ENCODE data around the gene SLC9A8. TPM values are rescaled to one million over a fixed set of nuclear protein-coding genes. Genes with fewer than 3 reads are reported as not detected.

The SLC9A8 gene
- total RNA-seq, 1 donor from 2014 or later: 1.6 TPM

DNA sequence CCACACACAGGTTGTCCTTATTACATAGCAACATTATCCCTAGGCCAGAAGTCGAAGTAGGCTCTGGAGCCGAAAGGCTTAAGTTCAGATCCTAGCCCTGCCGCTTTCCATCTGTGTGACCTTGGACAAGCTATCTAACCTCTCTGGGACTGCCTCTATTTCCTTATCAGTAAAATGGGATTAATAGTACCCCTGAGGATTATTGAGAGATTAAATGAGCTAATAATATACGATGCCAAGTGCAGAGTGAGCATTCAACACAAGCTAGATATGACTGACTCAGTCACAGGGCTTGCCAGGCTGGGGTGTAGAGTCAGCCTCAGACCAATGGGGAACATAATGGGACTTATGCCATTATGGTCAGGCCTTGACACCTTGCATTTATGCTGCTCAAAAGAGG lies 111.6 kb downstream of the SLC9A8 start:
- peaks cover 1% of the 10 kb centered on the region for H3K27me3 ChIP-seq (ENCODE audit: control insufficient read depth, insufficient read depth, low read length)
- no peak for DNase-seq (ENCODE audit: low read depth)
- no peak overlapping the region for H3K4me3 ChIP-seq (ENCODE audit: low read depth, low read length)
- TF ChIP-seq, protein P1, sequence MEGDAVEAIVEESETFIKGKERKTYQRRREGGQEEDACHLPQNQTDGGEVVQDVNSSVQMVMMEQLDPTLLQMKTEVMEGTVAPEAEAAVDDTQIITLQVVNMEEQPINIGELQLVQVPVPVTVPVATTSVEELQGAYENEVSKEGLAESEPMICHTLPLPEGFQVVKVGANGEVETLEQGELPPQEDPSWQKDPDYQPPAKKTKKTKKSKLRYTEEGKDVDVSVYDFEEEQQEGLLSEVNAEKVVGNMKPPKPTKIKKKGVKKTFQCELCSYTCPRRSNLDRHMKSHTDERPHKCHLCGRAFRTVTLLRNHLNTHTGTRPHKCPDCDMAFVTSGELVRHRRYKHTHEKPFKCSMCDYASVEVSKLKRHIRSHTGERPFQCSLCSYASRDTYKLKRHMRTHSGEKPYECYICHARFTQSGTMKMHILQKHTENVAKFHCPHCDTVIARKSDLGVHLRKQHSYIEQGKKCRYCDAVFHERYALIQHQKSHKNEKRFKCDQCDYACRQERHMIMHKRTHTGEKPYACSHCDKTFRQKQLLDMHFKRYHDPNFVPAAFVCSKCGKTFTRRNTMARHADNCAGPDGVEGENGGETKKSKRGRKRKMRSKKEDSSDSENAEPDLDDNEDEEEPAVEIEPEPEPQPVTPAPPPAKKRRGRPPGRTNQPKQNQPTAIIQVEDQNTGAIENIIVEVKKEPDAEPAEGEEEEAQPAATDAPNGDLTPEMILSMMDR (IDR thresholded peaks at IDR 0.05; ENCODE audit: insufficient read depth, low read length, severe bottlenecking): no peak
- no peaks in the 10 kb centered on the region for H3K36me3 ChIP-seq (ENCODE audit: control insufficient read depth, insufficient read depth, low read length)
- FAIRE-seq: no peak

DNA sequence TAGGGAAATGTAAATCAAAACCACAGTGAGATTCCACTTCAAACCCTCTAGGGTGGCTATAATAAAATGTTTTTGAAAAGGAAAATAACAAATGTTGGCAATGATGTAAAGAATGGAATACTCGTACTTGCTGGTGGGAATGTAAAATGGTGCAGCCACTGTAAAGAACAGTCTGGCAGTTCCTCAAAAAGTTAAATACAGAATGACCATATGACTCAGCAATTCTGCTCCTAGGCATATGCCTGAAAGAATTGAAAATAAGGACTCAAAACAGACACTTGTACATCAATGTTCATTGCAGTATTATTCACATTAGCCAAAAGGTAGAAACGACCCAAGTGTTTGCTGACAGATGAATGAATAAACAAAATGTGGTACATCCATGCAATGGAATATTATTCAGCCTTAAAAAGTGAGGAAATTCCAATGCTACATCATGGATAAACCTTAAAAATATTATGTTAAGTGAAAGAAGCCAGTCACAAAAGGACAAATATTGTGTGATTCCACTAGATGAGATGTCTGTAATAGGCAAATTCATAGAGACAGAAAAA lies 113.3 kb downstream of the SLC9A8 start:
- no peak for DNase-seq (ENCODE audit: low read depth)
- TF ChIP-seq, protein P1 (IDR thresholded peaks at IDR 0.05; ENCODE audit: insufficient read depth, low read length, severe bottlenecking): no peak
- H3K36me3 ChIP-seq (ENCODE audit: control insufficient read depth, insufficient read depth, low read length): no peaks in the 10 kb centered on the region
- H3K4me3 ChIP-seq (ENCODE audit: low read depth, low read length): no peak overlapping the region
- FAIRE-seq: no peak
- peaks cover 1% of the 10 kb centered on the region for H3K27me3 ChIP-seq (ENCODE audit: control insufficient read depth, insufficient read depth, low read length)

DNA sequence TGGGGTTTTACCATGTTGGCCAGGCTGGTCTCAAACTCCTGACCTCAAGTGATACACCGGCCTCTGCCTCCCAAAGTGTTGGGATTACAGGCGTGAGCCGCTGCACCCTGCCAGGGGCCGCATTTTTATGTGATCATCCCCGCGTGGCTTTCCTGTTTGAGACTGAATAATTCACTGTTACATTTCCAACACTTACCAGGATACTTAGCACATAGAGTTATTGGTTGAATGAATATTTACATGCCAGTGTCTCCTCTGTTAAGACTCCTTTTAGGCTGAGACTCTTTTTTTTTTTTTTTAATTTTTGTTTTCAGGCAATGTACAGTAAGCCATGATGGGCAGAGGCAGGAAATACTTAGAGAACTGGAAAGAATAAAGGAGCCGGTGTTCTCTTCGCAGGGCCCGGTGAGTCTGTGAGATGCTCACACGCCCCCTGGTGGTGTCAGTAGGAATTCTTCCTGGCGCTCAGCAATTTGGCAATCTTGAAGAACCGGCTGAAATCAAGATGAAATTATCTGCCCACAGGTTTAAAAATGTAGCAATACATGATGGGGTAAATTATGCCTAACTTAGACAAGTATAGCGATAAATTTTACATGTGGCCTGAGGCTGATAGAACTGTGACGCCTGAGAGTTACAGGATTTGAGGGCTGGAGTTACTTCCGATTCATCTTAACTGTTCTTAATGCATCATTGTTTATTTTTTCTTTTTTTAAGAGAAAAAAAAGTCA lies 115.9 kb downstream of the SLC9A8 start:
- peaks cover under 1% of the 10 kb centered on the region for H3K27me3 ChIP-seq (ENCODE audit: control insufficient read depth, insufficient read depth, low read length)
- FAIRE-seq: no peak
- TF ChIP-seq, protein P1 (IDR thresholded peaks at IDR 0.05; ENCODE audit: insufficient read depth, low read length, severe bottlenecking): peak; percentile 81
- peak; percentile 77 for DNase-seq (ENCODE audit: low read depth)
- no peaks in the 10 kb centered on the region for H3K36me3 ChIP-seq (ENCODE audit: control insufficient read depth, insufficient read depth, low read length)
- H3K4me3 ChIP-seq (ENCODE audit: low read depth, low read length): no peak overlapping the region

DNA sequence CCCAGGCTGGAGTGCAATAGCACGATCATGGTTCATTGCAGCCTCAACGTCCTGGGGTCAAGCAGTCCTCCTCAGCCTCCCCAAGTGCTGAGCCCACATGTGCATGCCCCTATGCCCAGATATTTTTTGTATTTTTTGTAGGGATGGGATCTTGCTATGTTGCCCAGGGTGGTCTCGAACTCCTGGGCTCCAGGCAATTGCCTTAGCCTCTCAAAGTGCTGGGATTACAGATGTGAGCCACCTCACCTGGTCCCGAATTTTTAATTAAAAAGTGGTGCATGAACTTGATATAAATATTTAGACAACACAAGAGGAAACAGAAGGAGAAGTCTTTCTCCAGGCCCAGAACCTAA lies 116.5 kb downstream of the SLC9A8 start:
- Histone ChIP-seq H3K27me3 (ENCODE audit: control insufficient read depth, insufficient read depth, low read length) (no peaks in the 10 kb centered on the region), H3K4me3 (ENCODE audit: low read depth, low read length) (no peak overlapping the region), H3K36me3 (ENCODE audit: control insufficient read depth, insufficient read depth, low read length) (no peaks in the 10 kb centered on the region)
- FAIRE-seq (no peak), DNase-seq (ENCODE audit: low read depth) (no peak)
- TF ChIP-seq, protein P1 (IDR thresholded peaks at IDR 0.05; ENCODE audit: insufficient read depth, low read length, severe bottlenecking): no peak

DNA sequence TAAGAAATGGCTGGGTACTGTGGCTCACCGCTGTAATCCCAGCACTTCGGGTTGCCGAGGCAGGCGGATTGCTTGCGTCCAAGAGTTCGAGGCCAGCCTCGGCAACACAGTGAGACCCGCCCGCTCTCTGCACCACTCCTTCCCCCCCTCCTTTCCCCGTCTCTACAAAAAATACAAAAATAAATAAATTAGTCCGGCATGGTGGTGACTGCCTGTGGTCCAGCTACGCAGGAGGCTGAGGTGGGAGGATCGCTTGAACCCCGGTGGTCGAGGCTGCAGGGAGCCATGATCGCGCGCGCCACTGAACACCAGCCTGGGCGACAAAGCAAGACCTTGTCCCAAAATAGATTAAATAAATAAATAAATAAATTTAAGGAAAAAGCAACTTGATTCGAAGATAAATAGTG lies 123.1 kb downstream of the SLC9A8 start:
- peak overlapping the region; percentile 92 for H3K4me3 ChIP-seq (ENCODE audit: low read depth, low read length)

More for the DNA sequence above, 123.1 kb downstream of the SLC9A8 start:
- no peak for DNase-seq (ENCODE audit: low read depth)
- H3K36me3 ChIP-seq (ENCODE audit: control insufficient read depth, insufficient read depth, low read length): peaks cover 6% of the 10 kb centered on the region
- TF ChIP-seq, protein P1 (IDR thresholded peaks at IDR 0.05; ENCODE audit: insufficient read depth, low read length, severe bottlenecking): no peak
- FAIRE-seq: no peak
- no peaks in the 10 kb centered on the region for H3K27me3 ChIP-seq (ENCODE audit: control insufficient read depth, insufficient read depth, low read length)
